B cell (primary cell): ENCODE results near the gene CDK5RAP2. TPM values are rescaled to one million over a fixed set of nuclear protein-coding genes. Genes with fewer than 3 reads are reported as not detected.

Source experiments
- ATAC-seq: fragments of 200-7000 bp; cut with Tn5 transposase; one replicate; pipeline ENCODE4 v1.10.0; 2021; ENCODE audit warnings: low read depth, mild to moderate bottlenecking, moderate number of reproducible peaks, moderate library complexity
- CTCF ChIA-PET: fragments of 350-600 bp; sonication (Branson Sonifier 250); formaldehyde crosslinking; loops from one replicate; lab custom pipeline; 2021; ENCODE audit warnings: antibody characterized with exemption, inconsistent platforms; lab: Charles Lee
- POLR2A ChIA-PET: fragments of 350-600 bp; sonication (Branson Sonifier 250); formaldehyde crosslinking; loops from one replicate; lab custom pipeline; 2021; ENCODE audit warnings: antibody characterized with exemption; lab: Charles Lee
- DNase-seq: peaks from one replicate; pipeline ENCODE4 v3.0.0; 2013
- H2AFZ ChIP-seq: 2 replicates; pipeline ENCODE4 v1.6.1; 2012; ENCODE audit warnings: mild to moderate bottlenecking, low read depth, low read length; ENCODE audit not compliant: insufficient read depth, poor library complexity, severe bottlenecking
- H3K27ac ChIP-seq, 2 donors: 1 replicate in 1 of 2; 2 replicates in 1 of 2; pipeline ENCODE4 v1.5.1; 2012 to 2013; ENCODE audit warnings: low read length in 2 of 2, mild to moderate bottlenecking in 2 of 2, moderate library complexity in 1 of 2
- H3K27me3 ChIP-seq, 4 experiments: fragments of 200-600 bp in 1 of 4; sonication (generic) in 1 of 4; replicated peaks in 1 of 4; 1 replicate in 2 of 4; 2 replicates in 2 of 4; pipeline versions ENCODE4 v1.6.1 to v1.7.0; 2013 to 2016; ENCODE audit warnings: low read length in 3 of 4, mild to moderate bottlenecking in 2 of 4, mixed read lengths in 1 of 4, moderate library complexity in 1 of 4; ENCODE audit not compliant: insufficient read depth in 4 of 4, control insufficient read depth in 3 of 4; ENCODE audit errors: control extremely low read depth in 1 of 4
- H3K36me3 ChIP-seq, 2 experiments: replicated peaks in 1 of 2; 1 replicate in 1 of 2; 2 replicates in 1 of 2; pipeline versions ENCODE4 v1.6.1 to v1.7.1; 2013; ENCODE audit warnings: low read length in 1 of 2; ENCODE audit not compliant: insufficient read depth in 2 of 2, control insufficient read depth in 1 of 2; ENCODE audit errors: control extremely low read depth in 1 of 2, extremely low read depth in 1 of 2
- H3K4me1 ChIP-seq, 2 donors: fragments of 200-600 bp in 1 of 2; sonication (generic) in 1 of 2; 1 replicate in 1 of 2; 2 replicates in 1 of 2; pipeline versions ENCODE4 v1.5.1 to v1.6.1; 2013 to 2017; ENCODE audit warnings: low read length in 2 of 2; ENCODE audit not compliant: control insufficient read depth in 2 of 2, insufficient read depth in 2 of 2
- H3K4me2 ChIP-seq: replicated peaks from 2 replicates; pipeline ENCODE3; 2012; ENCODE audit warnings: mild to moderate bottlenecking, low read depth, low read length; ENCODE audit not compliant: poor library complexity, severe bottlenecking
- H3K4me3 ChIP-seq, 5 experiments: fragments of 200-600 bp in 1 of 5; sonication (generic) in 1 of 5; 1 replicate in 3 of 5; 2 replicates in 2 of 5; pipeline versions ENCODE4 v1.5.1 to v1.7.0; 2011 to 2016; ENCODE audit warnings: low read length in 4 of 5, mild to moderate bottlenecking in 4 of 5, low read depth in 2 of 5, control low read depth in 1 of 5, moderate library complexity in 1 of 5; ENCODE audit not compliant: insufficient read depth in 1 of 5; ENCODE audit errors: control extremely low read depth in 1 of 5, extremely low read depth in 1 of 5
- H3K79me2 ChIP-seq: fragments of 200-600 bp; sonication (generic); one replicate; pipeline ENCODE4 v1.6.0; 2016; ENCODE audit warnings: low read length; ENCODE audit not compliant: control insufficient read depth, insufficient read depth
- H3K9ac ChIP-seq: fragments of 200-600 bp; sonication (generic); 2 replicates; pipeline ENCODE4 v1.6.1; 2017; ENCODE audit warnings: mild to moderate bottlenecking, low read length, moderate library complexity
- H3K9me3 ChIP-seq, 3 donors: one replicate each; pipeline versions ENCODE4 v1.6.1 to v1.7.1; 2013; ENCODE audit warnings: low read length in 2 of 3; ENCODE audit not compliant: control insufficient read depth in 2 of 3, insufficient read depth in 1 of 3; ENCODE audit errors: control extremely low read depth in 1 of 3
- H4K20me1 ChIP-seq: 2 replicates; pipeline ENCODE4 v1.6.0; 2012; ENCODE audit warnings: mild to moderate bottlenecking, low read length; ENCODE audit not compliant: insufficient read depth, control insufficient read depth, poor library complexity, severe bottlenecking
- H3K27ac Mint-ChIP-seq: one replicate; pipeline ENCODE4 v1.8.0; 2021; ENCODE audit warnings: mixed read lengths
- H3K27me3 Mint-ChIP-seq: one replicate; pipeline ENCODE4 v1.8.0; 2021; ENCODE audit warnings: mixed read lengths
- H3K4me1 Mint-ChIP-seq: one replicate; pipeline ENCODE4 v1.8.0; 2021; ENCODE audit warnings: mixed read lengths
- H3K4me3 Mint-ChIP-seq: one replicate; pipeline ENCODE4 v1.8.0; 2021; ENCODE audit warnings: mixed read lengths
- H3K9me3 Mint-ChIP-seq: one replicate; pipeline ENCODE4 v1.8.0; 2022; ENCODE audit warnings: mixed read lengths; ENCODE audit not compliant: insufficient read depth
- CTCF ChIP-seq: fragments of 200-600 bp; IDR thresholded peaks from one replicate; pipeline ENCODE4 v1.8.0; 2022; ENCODE audit warnings: antibody characterized with exemption, mild to moderate bottlenecking
- EZH2 ChIP-seq: IDR thresholded peaks from 2 replicates; pipeline ENCODE4 v1.6.1; 2012; ENCODE audit warnings: borderline replicate concordance, low read depth, mild to moderate bottlenecking, moderate library complexity, low read length; ENCODE audit not compliant: insufficient read depth, poor library complexity, severe bottlenecking
- WGBS: methylation state at CpG from one replicate; pipeline ENCODE4 v1.1.5; 2013; ENCODE audit warnings: missing lambda C conversion rate; ENCODE audit not compliant: insufficient coverage; 5-methylcytosine and 5-hydroxymethylcytosine counted together
- intact Hi-C: fragments of 100-400 bp; cut with micrococcal nuclease; formaldehyde crosslinking; loops from one replicate; pipeline ENCODE4 v1.10.0; 2022
- polyA plus RNA-seq: library from polyadenylated mRNA; depleted of rRNA; stranded (reverse); fragments of >200 nt; gene quantifications from 2 replicates; pipeline ENCODE4 v1.2.3, GENCODE V29; 2012
- total RNA-seq, 2 donors: library from RNA; stranded (reverse); fragments of 120-200 nt in 1 of 2; gene quantifications; 1 replicate in 1 of 2; 2 replicates in 1 of 2; pipeline versions ENCODE4 v1.2.3 to v1.2.4, GENCODE V29; 2013 to 2022

The CDK5RAP2 gene
- total and polyA plus RNA-seq, 2 donors (not counting 1 experiment from before 2014, with no cell fraction given), result 31.3 to 122 TPM

- 92% methylated on average over 3 of the region's 7 CpGs for WGBS
- Histone ChIP-seq H3K36me3 (peaks cover 5 to 85% of the 10 kb centered on the region in 2 experiments), H3K9me3 (no peaks in the 10 kb centered on the region), H2AFZ (no peak overlapping the region), H3K27ac (no peak overlapping the region), H3K4me1 (no peaks in the 10 kb centered on the region), H3K9ac (no peak overlapping the region), H3K27me3 (no peaks in the 10 kb centered on the region), H3K79me2 (no peaks in the 10 kb centered on the region), H3K4me3 (no peak overlapping the region), H3K4me2 (no peak overlapping the region), H4K20me1 (no peaks in the 10 kb centered on the region)
- Mint-ChIP-seq H3K27me3 (no peaks in the 10 kb centered on the region), H3K27ac (no peak overlapping the region), H3K9me3 (no peaks in the 10 kb centered on the region), H3K4me1 (no peaks in the 10 kb centered on the region), H3K4me3 (no peak overlapping the region)
- ChIA-PET CTCF (interaction anchor here (0.8 kb wide), 1 partner anchor 43 kb away, joined by 3 read pairs; no protein-coding TSS in a partner anchor), POLR2A (no interaction called here)
- DNase-seq, result no peak
- intact Hi-C loops, result no loop called here
- TF ChIP-seq EZH2 (no peak), CTCF (no peak)
- ATAC-seq, result no peak
These were observed 184.6 kb downstream of the CDK5RAP2 start for GRCh38 chr9:120395376-120395775.

GRCh38 chr9:120394058-120394669, 185.8 kb downstream of the CDK5RAP2 start:
- H3K9ac ChIP-seq, result no peak overlapping the region
- DNase-seq, result no peak
- intact Hi-C loops, result no loop called here
- no peak overlapping the region for H2AFZ ChIP-seq
- no peak for ATAC-seq
- Mint-ChIP-seq H3K27ac (no peak overlapping the region), H3K9me3 (no peaks in the 10 kb centered on the region), H3K27me3 (no peaks in the 10 kb centered on the region), H3K4me3 (no peak overlapping the region), H3K4me1 (no peaks in the 10 kb centered on the region)
- H3K27me3 ChIP-seq, result no peaks in the 10 kb centered on the region
- H3K4me2 ChIP-seq, result no peak overlapping the region
- ChIA-PET POLR2A (no interaction called here), CTCF (no interaction called here)
- no peak overlapping the region for H3K4me3 ChIP-seq
- no peaks in the 10 kb centered on the region for H4K20me1 ChIP-seq
- WGBS, result 89% methylated on average over 5 of the region's 13 CpGs
- no peaks in the 10 kb centered on the region for H3K9me3 ChIP-seq
- peaks cover 7 to 80% of the 10 kb centered on the region in 2 experiments for H3K36me3 ChIP-seq
- no peaks in the 10 kb centered on the region for H3K4me1 ChIP-seq
- H3K27ac ChIP-seq, result no peak overlapping the region
- H3K79me2 ChIP-seq, result no peaks in the 10 kb centered on the region
- no peak for TF ChIP-seq CTCF
- no peak for TF ChIP-seq EZH2
